HEK293 (cell line): ENCODE data around the gene TMX2.

ENCODE experiments used
- GLI4 ChIP-seq: fragments of 450-650 bp; formaldehyde crosslinking; IDR thresholded peaks from 2 replicates; pipeline ENCODE4 v1.5.1; 2016; ENCODE audit warnings: missing biosample characterization, missing genetic modification characterization
- KLF16 ChIP-seq: fragments of 450-650 bp; formaldehyde crosslinking; IDR thresholded peaks from 2 replicates; pipeline ENCODE4 v1.5.1; 2017; ENCODE audit warnings: missing biosample characterization, missing genetic modification characterization
- KLF8 ChIP-seq: fragments of 450-650 bp; formaldehyde crosslinking; IDR thresholded peaks from 2 replicates; pipeline ENCODE4 v1.5.1; 2016; ENCODE audit warnings: missing biosample characterization, missing genetic modification characterization
- KLF9 ChIP-seq: fragments of 450-650 bp; formaldehyde crosslinking; IDR thresholded peaks from 2 replicates; pipeline ENCODE4 v1.5.1; 2016; ENCODE audit warnings: missing biosample characterization, missing genetic modification characterization, low read depth
- OSR2 ChIP-seq: fragments of 450-650 bp; formaldehyde crosslinking; IDR thresholded peaks from 2 replicates; pipeline ENCODE4 v1.5.1; 2016; ENCODE audit warnings: missing biosample characterization, missing genetic modification characterization
- RBAK ChIP-seq: fragments of 450-650 bp; formaldehyde crosslinking; IDR thresholded peaks from 2 replicates; pipeline ENCODE4 v1.5.1; 2016; ENCODE audit warnings: missing biosample characterization, missing genetic modification characterization
- REPIN1 ChIP-seq: fragments of 450-650 bp; formaldehyde crosslinking; IDR thresholded peaks from 2 replicates; pipeline ENCODE4 v1.5.1; 2017; ENCODE audit warnings: missing biosample characterization, missing genetic modification characterization, low read depth
- SALL2 ChIP-seq: fragments of 450-650 bp; formaldehyde crosslinking; IDR thresholded peaks from 2 replicates; pipeline ENCODE4 v1.5.0; 2017; ENCODE audit warnings: missing biosample characterization, mild to moderate bottlenecking, missing genetic modification characterization, borderline replicate concordance
- YY2 ChIP-seq: fragments of 450-650 bp; formaldehyde crosslinking; IDR thresholded peaks from 2 replicates; pipeline ENCODE4 v1.5.1; 2016; ENCODE audit warnings: missing biosample characterization, missing genetic modification characterization
- ZNF132 ChIP-seq: fragments of 450-650 bp; formaldehyde crosslinking; IDR thresholded peaks from 2 replicates; pipeline ENCODE4 v1.5.1; 2017; ENCODE audit warnings: missing biosample characterization, missing genetic modification characterization, borderline replicate concordance
- ZNF140 ChIP-seq: fragments of 450-650 bp; formaldehyde crosslinking; IDR thresholded peaks from 2 replicates; pipeline ENCODE4 v1.5.1; 2016; ENCODE audit warnings: missing biosample characterization, missing genetic modification characterization
- ZNF146 ChIP-seq: fragments of 450-650 bp; formaldehyde crosslinking; IDR thresholded peaks from 2 replicates; pipeline ENCODE4 v1.5.1; 2016; ENCODE audit warnings: missing biosample characterization, missing genetic modification characterization
- ZNF184 ChIP-seq: fragments of 450-650 bp; IDR thresholded peaks from 2 replicates; pipeline ENCODE4 v1.5.1; 2018; ENCODE audit warnings: missing biosample characterization, mild to moderate bottlenecking, missing genetic modification characterization
- ZNF23 ChIP-seq: fragments of 450-650 bp; formaldehyde crosslinking; IDR thresholded peaks from 2 replicates; pipeline ENCODE4 v1.5.1; 2016; ENCODE audit warnings: missing biosample characterization, missing genetic modification characterization, borderline replicate concordance
- ZNF274 ChIP-seq, 2 experiments: fragments of 200-500 bp in 1 of 2; fragments of 450-650 bp in 1 of 2; sonication (Bioruptor generic) in 1 of 2; formaldehyde crosslinking in 1 of 2; IDR thresholded peaks; 2 replicates each; pipeline versions ENCODE4 v1.5.1 to v1.6.1; 2014 to 2016; ENCODE audit warnings: borderline replicate concordance in 1 of 2, inconsistent platforms in 1 of 2, low read length in 1 of 2, missing biosample characterization in 1 of 2, missing genetic modification characterization in 1 of 2
- ZNF324 ChIP-seq: fragments of 450-650 bp; formaldehyde crosslinking; IDR thresholded peaks from 2 replicates; pipeline ENCODE4 v1.5.1; 2016; ENCODE audit warnings: missing biosample characterization, missing genetic modification characterization
- ZNF37A ChIP-seq: fragments of 450-650 bp; IDR thresholded peaks from 2 replicates; pipeline ENCODE4 v1.5.1; 2018; ENCODE audit warnings: missing biosample characterization, missing genetic modification characterization
- ZNF48 ChIP-seq: fragments of 450-650 bp; formaldehyde crosslinking; IDR thresholded peaks from 2 replicates; pipeline ENCODE4 v1.5.1; 2016; ENCODE audit warnings: missing biosample characterization, missing genetic modification characterization
- ZNF549 ChIP-seq: fragments of 450-650 bp; IDR thresholded peaks from 2 replicates; pipeline ENCODE4 v1.5.1; 2018; ENCODE audit warnings: missing biosample characterization, missing genetic modification characterization, mild to moderate bottlenecking, inconsistent platforms, moderate library complexity
- ZNF600 ChIP-seq: fragments of 450-650 bp; formaldehyde crosslinking; IDR thresholded peaks from 2 replicates; pipeline ENCODE4 v1.5.1; 2016; ENCODE audit warnings: missing biosample characterization, missing genetic modification characterization
- ZNF610 ChIP-seq: fragments of 450-650 bp; formaldehyde crosslinking; IDR thresholded peaks from 2 replicates; pipeline ENCODE4 v1.5.1; 2016; ENCODE audit warnings: missing biosample characterization, missing genetic modification characterization, borderline replicate concordance
- ZNF629 ChIP-seq: fragments of 450-650 bp; formaldehyde crosslinking; IDR thresholded peaks from 2 replicates; pipeline ENCODE4 v1.5.1; 2017; ENCODE audit warnings: missing biosample characterization, missing genetic modification characterization
- ZNF654 ChIP-seq: fragments of 450-650 bp; formaldehyde crosslinking; IDR thresholded peaks from 2 replicates; pipeline ENCODE4 v1.5.1; 2016; ENCODE audit warnings: low read depth, missing biosample characterization, missing genetic modification characterization
- ZNF707 ChIP-seq: fragments of 450-650 bp; formaldehyde crosslinking; IDR thresholded peaks from 2 replicates; pipeline ENCODE4 v1.5.1; 2016; ENCODE audit warnings: missing biosample characterization, missing genetic modification characterization
- ZNF792 ChIP-seq: fragments of 450-650 bp; formaldehyde crosslinking; IDR thresholded peaks from 2 replicates; pipeline ENCODE4 v1.5.1; 2016; ENCODE audit warnings: missing biosample characterization, missing genetic modification characterization
- ZNF830 ChIP-seq: fragments of 450-650 bp; IDR thresholded peaks from 2 replicates; pipeline ENCODE4 v1.5.0; 2018; ENCODE audit warnings: missing biosample characterization, missing genetic modification characterization, low read depth, mild to moderate bottlenecking, moderate library complexity
- ZSCAN23 ChIP-seq: fragments of 450-650 bp; formaldehyde crosslinking; IDR thresholded peaks from 2 replicates; pipeline ENCODE4 v1.5.1; 2016; ENCODE audit warnings: missing biosample characterization, missing genetic modification characterization
- TF ChIP-seq, protein P1 (sequence below): fragments of 450-650 bp; formaldehyde crosslinking; IDR thresholded peaks from 2 replicates; pipeline ENCODE4 v1.5.1; 2016; ENCODE audit warnings: missing biosample characterization, missing genetic modification characterization
- TF ChIP-seq, protein P2 (sequence below): fragments of 450-650 bp; formaldehyde crosslinking; IDR thresholded peaks from 2 replicates; pipeline ENCODE4 v1.5.1; 2016; ENCODE audit warnings: missing biosample characterization, missing genetic modification characterization
- TF ChIP-seq, protein P3 (sequence below): fragments of 450-650 bp; formaldehyde crosslinking; optimal IDR thresholded peaks from 2 replicates; pipeline ENCODE3; 2016; ENCODE audit warnings: missing biosample characterization, mild to moderate bottlenecking, missing genetic modification characterization
- TF ChIP-seq, protein P4 (sequence below): fragments of 450-650 bp; formaldehyde crosslinking; IDR thresholded peaks from 2 replicates; pipeline ENCODE4 v1.5.1; 2016; ENCODE audit warnings: missing biosample characterization, missing genetic modification characterization
- TF ChIP-seq, protein P5 (sequence below): fragments of 450-650 bp; formaldehyde crosslinking; IDR thresholded peaks from 2 replicates; pipeline ENCODE4 v1.5.0; 2017; ENCODE audit warnings: missing biosample characterization, missing genetic modification characterization, borderline replicate concordance

TMX2 gene

DNA sequence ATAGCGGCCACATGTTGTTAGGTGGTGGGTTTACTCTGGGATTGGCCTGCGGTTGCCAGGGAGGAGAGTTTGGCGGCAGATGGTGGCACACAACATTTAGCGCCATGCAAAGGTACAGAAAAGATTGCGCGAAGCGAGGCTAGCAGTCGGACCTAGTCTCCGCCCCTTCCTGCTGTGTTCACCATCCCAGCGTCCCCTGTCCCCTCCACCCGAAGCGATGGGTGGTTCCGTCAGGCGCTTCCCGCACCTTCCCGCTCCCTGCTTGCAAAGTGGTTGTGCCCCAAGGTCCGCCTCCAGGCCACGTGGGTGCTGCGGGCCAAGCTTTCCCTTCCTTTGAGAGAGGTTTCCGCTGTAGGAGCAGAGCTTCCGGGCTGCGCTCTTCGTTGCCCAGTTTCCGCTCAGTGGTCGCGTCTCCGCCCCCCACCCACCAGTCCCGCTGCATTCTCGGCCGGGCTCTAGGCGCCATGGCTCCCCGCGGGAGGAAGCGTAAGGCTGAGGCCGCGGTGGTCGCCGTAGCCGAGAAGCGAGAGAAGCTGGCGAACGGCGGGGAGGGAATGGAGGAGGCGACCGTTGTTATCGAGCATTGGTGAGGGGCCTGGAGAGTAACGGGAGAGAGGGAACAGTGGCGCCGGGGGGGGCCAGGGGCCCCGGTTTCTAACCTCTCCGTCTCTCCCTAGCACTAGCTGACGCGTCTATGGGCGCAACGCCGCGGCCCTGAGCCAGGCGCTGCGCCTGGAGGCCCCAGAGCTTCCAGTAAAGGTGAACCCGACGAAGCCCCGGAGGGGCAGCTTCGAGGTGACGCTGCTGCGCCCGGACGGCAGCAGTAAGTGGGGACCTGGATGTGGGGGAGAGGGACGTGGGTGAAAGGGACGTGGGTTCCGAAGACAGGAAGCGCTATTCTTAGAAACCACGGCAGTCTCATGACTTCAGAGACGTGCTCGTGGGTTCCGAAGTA lies 29.0 kb downstream of the TMX2 start, which contains the start of gene SELENOH (continued):
- TF ChIP-seq ZNF707 (tag by site-specific recombination) (no peak), ZNF610 (tag by site-specific recombination) (peak; percentile 85; the same call in 1 of the 2 replicates), SALL2 (tag by site-specific recombination) (no peak), ZNF140 (tag by site-specific recombination) (no peak), RBAK (tag by site-specific recombination) (no peak), ZNF324 (tag by site-specific recombination) (peak; percentile 95), ZNF792 (tag by site-specific recombination) (no peak), ZNF629 (tag by site-specific recombination) (peak; percentile 85), ZNF274 (IDR thresholded peaks at IDR 0.05; ENCODE audit: low read length) (no peak), ZNF274 (tag by site-specific recombination; IDR thresholded peaks at IDR 0.05; ENCODE audit: borderline replicate concordance) (no peak), KLF16 (peak; percentile 99), ZNF146 (no peak; the same call in 1 of the 2 replicates), GLI4 (tag by site-specific recombination) (peak; percentile 81; the same call in 1 of the 2 replicates), ZNF37A (tag by site-specific recombination) (no peak), ZSCAN23 (tag by site-specific recombination) (peak; percentile 76; the same call in 1 of the 2 replicates), ZNF830 (tag by site-specific recombination) (no peak), ZNF600 (tag by site-specific recombination) (peak; percentile 88), ZNF184 (no peak), ZNF23 (tag by site-specific recombination) (no peak), OSR2 (tag by site-specific recombination) (0 out of 2 replicates have a peak, but pooled peaks have one; percentile 46), KLF9 (tag by site-specific recombination) (peak; percentile 84), REPIN1 (peak; percentile 91; the same call in 1 of the 2 replicates), KLF8 (tag by site-specific recombination) (peak; percentile 90), ZNF132 (tag by site-specific recombination) (no peak), ZNF549 (tag by site-specific recombination) (no peak), YY2 (tag by site-specific recombination) (peak; percentile 60; the same call in 1 of the 2 replicates), ZNF654 (no peak; the same call in 1 of the 2 replicates), ZNF48 (tag by site-specific recombination) (no peak)
- TF ChIP-seq, protein P1, sequence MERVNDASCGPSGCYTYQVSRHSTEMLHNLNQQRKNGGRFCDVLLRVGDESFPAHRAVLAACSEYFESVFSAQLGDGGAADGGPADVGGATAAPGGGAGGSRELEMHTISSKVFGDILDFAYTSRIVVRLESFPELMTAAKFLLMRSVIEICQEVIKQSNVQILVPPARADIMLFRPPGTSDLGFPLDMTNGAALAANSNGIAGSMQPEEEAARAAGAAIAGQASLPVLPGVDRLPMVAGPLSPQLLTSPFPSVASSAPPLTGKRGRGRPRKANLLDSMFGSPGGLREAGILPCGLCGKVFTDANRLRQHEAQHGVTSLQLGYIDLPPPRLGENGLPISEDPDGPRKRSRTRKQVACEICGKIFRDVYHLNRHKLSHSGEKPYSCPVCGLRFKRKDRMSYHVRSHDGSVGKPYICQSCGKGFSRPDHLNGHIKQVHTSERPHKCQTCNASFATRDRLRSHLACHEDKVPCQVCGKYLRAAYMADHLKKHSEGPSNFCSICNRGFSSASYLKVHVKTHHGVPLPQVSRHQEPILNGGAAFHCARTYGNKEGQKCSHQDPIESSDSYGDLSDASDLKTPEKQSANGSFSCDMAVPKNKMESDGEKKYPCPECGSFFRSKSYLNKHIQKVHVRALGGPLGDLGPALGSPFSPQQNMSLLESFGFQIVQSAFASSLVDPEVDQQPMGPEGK (tag by site-specific recombination): peak; percentile 84
- TF ChIP-seq, protein P2, sequence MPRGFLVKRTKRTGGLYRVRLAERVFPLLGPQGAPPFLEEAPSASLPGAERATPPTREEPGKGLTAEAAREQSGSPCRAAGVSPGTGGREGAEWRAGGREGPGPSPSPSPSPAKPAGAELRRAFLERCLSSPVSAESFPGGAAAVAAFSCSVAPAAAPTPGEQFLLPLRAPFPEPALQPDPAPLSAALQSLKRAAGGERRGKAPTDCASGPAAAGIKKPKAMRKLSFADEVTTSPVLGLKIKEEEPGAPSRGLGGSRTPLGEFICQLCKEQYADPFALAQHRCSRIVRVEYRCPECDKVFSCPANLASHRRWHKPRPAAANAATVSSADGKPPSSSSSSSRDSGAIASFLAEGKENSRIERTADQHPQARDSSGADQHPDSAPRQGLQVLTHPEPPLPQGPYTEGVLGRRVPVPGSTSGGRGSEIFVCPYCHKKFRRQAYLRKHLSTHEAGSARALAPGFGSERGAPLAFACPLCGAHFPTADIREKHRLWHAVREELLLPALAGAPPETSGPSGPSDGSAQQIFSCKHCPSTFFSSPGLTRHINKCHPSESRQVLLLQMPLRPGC (tag by site-specific recombination): peak; percentile 88
- TF ChIP-seq, protein P3, sequence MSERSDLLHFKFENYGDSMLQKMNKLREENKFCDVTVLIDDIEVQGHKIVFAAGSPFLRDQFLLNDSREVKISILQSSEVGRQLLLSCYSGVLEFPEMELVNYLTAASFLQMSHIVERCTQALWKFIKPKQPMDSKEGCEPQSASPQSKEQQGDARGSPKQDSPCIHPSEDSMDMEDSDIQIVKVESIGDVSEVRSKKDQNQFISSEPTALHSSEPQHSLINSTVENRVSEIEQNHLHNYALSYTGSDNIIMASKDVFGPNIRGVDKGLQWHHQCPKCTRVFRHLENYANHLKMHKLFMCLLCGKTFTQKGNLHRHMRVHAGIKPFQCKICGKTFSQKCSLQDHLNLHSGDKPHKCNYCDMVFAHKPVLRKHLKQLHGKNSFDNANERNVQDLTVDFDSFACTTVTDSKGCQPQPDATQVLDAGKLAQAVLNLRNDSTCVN (tag by site-specific recombination): peak; percentile 48
- TF ChIP-seq, protein P4, sequence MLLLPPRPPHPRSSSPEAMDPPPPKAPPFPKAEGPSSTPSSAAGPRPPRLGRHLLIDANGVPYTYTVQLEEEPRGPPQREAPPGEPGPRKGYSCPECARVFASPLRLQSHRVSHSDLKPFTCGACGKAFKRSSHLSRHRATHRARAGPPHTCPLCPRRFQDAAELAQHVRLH (tag by site-specific recombination): peak; percentile 86
- TF ChIP-seq, protein P5, sequence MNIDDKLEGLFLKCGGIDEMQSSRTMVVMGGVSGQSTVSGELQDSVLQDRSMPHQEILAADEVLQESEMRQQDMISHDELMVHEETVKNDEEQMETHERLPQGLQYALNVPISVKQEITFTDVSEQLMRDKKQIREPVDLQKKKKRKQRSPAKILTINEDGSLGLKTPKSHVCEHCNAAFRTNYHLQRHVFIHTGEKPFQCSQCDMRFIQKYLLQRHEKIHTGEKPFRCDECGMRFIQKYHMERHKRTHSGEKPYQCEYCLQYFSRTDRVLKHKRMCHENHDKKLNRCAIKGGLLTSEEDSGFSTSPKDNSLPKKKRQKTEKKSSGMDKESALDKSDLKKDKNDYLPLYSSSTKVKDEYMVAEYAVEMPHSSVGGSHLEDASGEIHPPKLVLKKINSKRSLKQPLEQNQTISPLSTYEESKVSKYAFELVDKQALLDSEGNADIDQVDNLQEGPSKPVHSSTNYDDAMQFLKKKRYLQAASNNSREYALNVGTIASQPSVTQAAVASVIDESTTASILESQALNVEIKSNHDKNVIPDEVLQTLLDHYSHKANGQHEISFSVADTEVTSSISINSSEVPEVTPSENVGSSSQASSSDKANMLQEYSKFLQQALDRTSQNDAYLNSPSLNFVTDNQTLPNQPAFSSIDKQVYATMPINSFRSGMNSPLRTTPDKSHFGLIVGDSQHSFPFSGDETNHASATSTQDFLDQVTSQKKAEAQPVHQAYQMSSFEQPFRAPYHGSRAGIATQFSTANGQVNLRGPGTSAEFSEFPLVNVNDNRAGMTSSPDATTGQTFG (tag by site-specific recombination): no peak
